ENCODE data around the gene TBCK.

The TBCK gene

GRCh38 chr4:106062452-106062875 is 253.5 kb downstream of the TBCK start:
- no peak overlapping the region for H3K4me3 ChIP-seq
- no peak overlapping the region for H3K27ac ChIP-seq
- H3K36me3 ChIP-seq: no peaks in the 10 kb centered on the region
- DNase-seq: no peak
- intact Hi-C loops (cut with DNase I; ENCODE audit: low total_unique reads): no loop called here
- TF ChIP-seq, protein P1, sequence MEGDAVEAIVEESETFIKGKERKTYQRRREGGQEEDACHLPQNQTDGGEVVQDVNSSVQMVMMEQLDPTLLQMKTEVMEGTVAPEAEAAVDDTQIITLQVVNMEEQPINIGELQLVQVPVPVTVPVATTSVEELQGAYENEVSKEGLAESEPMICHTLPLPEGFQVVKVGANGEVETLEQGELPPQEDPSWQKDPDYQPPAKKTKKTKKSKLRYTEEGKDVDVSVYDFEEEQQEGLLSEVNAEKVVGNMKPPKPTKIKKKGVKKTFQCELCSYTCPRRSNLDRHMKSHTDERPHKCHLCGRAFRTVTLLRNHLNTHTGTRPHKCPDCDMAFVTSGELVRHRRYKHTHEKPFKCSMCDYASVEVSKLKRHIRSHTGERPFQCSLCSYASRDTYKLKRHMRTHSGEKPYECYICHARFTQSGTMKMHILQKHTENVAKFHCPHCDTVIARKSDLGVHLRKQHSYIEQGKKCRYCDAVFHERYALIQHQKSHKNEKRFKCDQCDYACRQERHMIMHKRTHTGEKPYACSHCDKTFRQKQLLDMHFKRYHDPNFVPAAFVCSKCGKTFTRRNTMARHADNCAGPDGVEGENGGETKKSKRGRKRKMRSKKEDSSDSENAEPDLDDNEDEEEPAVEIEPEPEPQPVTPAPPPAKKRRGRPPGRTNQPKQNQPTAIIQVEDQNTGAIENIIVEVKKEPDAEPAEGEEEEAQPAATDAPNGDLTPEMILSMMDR (IDR thresholded peaks at IDR 0.05): no peak
- H3K27me3 ChIP-seq: no peaks in the 10 kb centered on the region
- peaks cover 0 to 17% (median 0%) of the 10 kb centered on the region in 4 donors for H3K4me1 ChIP-seq
- H3K9me3 ChIP-seq: no peaks in the 10 kb centered on the region

GRCh38 chr4:106058921-106059320 is 257.1 kb downstream of the TBCK start:
- H3K27ac ChIP-seq: no peak overlapping the region
- no peaks in the 10 kb centered on the region for H3K36me3 ChIP-seq
- no peaks in the 10 kb centered on the region for H3K9me3 ChIP-seq
- no peaks in the 10 kb centered on the region for H3K27me3 ChIP-seq
- H3K4me3 ChIP-seq: no peak overlapping the region
- TF ChIP-seq, protein P1 (IDR thresholded peaks at IDR 0.05): no peak
- intact Hi-C loops (cut with DNase I; ENCODE audit: low total_unique reads): no loop called here
- peaks cover 0 to 12% (median 0%) of the 10 kb centered on the region in 4 donors for H3K4me1 ChIP-seq
- DNase-seq: no peak

DNA sequence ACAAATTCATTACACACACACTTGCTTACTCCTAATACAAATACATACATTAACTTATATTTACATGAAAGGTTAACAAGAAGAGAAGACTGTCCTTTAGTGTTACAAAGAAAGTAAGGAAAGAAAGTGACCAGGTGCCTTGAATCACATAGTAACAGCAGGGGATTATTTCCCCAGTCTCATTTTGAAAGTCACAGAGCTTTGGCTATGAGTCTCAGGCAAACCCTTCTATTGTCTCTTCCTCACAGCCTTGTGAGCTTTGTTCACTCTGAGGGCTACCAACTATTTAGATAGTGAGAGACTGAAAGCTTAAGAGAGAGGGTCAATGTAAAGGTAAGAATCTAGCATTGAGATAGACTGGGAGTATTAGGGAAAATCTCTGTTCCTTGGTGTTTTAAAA is 259.1 kb downstream of the TBCK start:
- H3K4me1 ChIP-seq: peaks cover 0 to 6% (median 0%) of the 10 kb centered on the region in 4 donors
- H3K9me3 ChIP-seq: no peaks in the 10 kb centered on the region
- TF ChIP-seq, protein P1 (IDR thresholded peaks at IDR 0.05): no peak
- no peak for DNase-seq
- H3K27me3 ChIP-seq: no peaks in the 10 kb centered on the region
- intact Hi-C loops (cut with DNase I; ENCODE audit: low total_unique reads): no loop called here
- no peaks in the 10 kb centered on the region for H3K36me3 ChIP-seq
- no peak overlapping the region for H3K27ac ChIP-seq
- no peak overlapping the region for H3K4me3 ChIP-seq

GRCh38 chr4:106051514-106051913 is 264.5 kb downstream of the TBCK start:
- Histone ChIP-seq H3K27ac (no peak overlapping the region), H3K27me3 (no peaks in the 10 kb centered on the region), H3K36me3 (no peaks in the 10 kb centered on the region), H3K4me1 (peaks cover 0 to 16% (median 6%) of the 10 kb centered on the region in 4 donors), H3K4me3 (no peak overlapping the region), H3K9me3 (no peaks in the 10 kb centered on the region)
- TF ChIP-seq, protein P1 (IDR thresholded peaks at IDR 0.05): no peak
- DNase-seq: no peak
- intact Hi-C loops (cut with DNase I; ENCODE audit: low total_unique reads): no loop called here

DNA sequence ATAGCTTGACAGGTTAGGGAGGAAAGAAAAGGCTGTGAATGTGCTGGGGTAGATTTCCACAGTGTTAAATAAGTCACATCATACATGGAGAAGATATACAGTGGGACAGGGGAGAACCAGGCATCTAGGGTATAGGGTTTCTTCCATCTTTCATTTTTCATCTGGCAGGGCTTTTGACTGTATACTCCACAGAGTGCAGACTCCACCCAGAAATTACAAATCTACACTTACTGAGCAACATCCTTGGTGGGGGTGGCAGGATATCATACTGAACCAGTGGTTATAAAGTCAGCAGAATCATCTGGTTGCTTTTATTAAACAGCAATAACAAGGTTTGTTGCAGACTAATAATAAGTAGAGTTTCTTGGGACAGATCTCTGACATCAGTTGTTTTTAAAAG is 266.5 kb downstream of the TBCK start:
- DNase-seq: no peak
- no peaks in the 10 kb centered on the region for H3K27me3 ChIP-seq
- no peaks in the 10 kb centered on the region for H3K36me3 ChIP-seq
- H3K4me3 ChIP-seq: no peak overlapping the region
- intact Hi-C loops (cut with DNase I; ENCODE audit: low total_unique reads): no loop called here
- H3K27ac ChIP-seq: no peak overlapping the region
- peaks cover 0 to 16% (median 6%) of the 10 kb centered on the region in 4 donors for H3K4me1 ChIP-seq
- no peaks in the 10 kb centered on the region for H3K9me3 ChIP-seq
- TF ChIP-seq, protein P1 (IDR thresholded peaks at IDR 0.05): no peak
